OCI-LY3 (cell line): ENCODE measurements around the gene DUSP1.

Experiments
- EZH2phosphoT487 ChIP-seq: fragments of 200-600 bp; shearing (Covaris generic); IDR thresholded peaks from 2 replicates; pipeline ENCODE4 v1.6.1; 2018; ENCODE audit warnings: antibody characterized with exemption, mixed run types, low read depth
- TF ChIP-seq, protein P1 (sequence below): fragments of 200-600, 300-600 bp; sonication (generic); IDR thresholded peaks from 2 replicates; pipeline ENCODE4 v1.5.1; 2014; ENCODE audit warnings: antibody characterized with exemption, low read length, low read depth

GRCh38 chr5:172753101-172753500, 17.9 kb downstream of the DUSP1 start:
- TF ChIP-seq, protein P1, sequence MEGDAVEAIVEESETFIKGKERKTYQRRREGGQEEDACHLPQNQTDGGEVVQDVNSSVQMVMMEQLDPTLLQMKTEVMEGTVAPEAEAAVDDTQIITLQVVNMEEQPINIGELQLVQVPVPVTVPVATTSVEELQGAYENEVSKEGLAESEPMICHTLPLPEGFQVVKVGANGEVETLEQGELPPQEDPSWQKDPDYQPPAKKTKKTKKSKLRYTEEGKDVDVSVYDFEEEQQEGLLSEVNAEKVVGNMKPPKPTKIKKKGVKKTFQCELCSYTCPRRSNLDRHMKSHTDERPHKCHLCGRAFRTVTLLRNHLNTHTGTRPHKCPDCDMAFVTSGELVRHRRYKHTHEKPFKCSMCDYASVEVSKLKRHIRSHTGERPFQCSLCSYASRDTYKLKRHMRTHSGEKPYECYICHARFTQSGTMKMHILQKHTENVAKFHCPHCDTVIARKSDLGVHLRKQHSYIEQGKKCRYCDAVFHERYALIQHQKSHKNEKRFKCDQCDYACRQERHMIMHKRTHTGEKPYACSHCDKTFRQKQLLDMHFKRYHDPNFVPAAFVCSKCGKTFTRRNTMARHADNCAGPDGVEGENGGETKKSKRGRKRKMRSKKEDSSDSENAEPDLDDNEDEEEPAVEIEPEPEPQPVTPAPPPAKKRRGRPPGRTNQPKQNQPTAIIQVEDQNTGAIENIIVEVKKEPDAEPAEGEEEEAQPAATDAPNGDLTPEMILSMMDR = no peak
- no peak for TF ChIP-seq EZH2phosphoT487
